Measurements from ENCODE around the gene CCN5.

DNA sequence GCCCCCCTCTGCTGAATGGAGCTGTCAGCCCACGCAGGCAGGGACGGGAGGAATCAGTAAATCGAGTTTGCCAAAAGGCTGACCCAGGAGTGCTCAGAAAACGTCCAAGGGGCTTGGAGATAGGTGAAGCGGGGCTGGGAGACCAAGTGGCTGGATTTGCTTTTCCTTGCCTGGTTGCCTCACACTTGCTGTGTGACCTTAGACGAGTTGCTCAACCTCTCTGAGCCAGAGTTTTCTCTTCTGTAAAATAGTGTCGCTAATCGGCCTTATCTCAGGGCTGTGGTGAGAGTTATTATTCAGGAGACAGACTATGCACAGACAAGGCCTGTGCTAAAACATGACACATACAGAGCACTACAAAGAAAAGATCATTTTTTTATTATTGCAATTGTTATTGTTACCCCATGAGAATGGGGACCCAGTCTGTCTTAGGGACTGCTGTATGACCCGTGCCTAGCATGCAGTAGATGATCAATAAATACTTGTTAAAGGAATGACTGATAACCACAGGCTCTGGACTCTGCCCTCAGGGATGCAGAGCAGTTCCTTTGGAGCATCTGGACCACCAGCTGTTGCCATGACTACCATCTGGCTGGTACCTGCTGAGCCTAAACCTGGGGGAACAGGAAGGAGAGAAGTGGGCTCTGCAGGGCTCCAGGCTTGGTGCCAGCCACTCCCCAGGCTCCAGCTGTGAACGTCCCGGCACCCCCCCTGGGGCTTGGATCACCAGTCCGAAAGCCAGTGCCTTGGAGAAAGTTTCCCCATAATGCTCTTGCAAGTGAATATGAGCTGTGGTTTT is 31.4 kb downstream of the CCN5 start:
- TF ChIP-seq POLR2AphosphoS5 (IDR thresholded peaks at IDR 0.05): no peak
- TF ChIP-seq, protein P1, sequence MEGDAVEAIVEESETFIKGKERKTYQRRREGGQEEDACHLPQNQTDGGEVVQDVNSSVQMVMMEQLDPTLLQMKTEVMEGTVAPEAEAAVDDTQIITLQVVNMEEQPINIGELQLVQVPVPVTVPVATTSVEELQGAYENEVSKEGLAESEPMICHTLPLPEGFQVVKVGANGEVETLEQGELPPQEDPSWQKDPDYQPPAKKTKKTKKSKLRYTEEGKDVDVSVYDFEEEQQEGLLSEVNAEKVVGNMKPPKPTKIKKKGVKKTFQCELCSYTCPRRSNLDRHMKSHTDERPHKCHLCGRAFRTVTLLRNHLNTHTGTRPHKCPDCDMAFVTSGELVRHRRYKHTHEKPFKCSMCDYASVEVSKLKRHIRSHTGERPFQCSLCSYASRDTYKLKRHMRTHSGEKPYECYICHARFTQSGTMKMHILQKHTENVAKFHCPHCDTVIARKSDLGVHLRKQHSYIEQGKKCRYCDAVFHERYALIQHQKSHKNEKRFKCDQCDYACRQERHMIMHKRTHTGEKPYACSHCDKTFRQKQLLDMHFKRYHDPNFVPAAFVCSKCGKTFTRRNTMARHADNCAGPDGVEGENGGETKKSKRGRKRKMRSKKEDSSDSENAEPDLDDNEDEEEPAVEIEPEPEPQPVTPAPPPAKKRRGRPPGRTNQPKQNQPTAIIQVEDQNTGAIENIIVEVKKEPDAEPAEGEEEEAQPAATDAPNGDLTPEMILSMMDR (IDR thresholded peaks at IDR 0.05): no peak

All from breast epithelium (tissue), 3 donors.